Stimulated activated CD8-positive, alpha-beta memory T cell treated with anti-CD3 and anti-CD28 coated beads, Interleukin-12 subunit alpha, Interleukin-12 subunit beta, amount 100 ng/mL, for 4 hours (primary cell): Measurements from ENCODE around the gene PLK3.
"Not testable (repeated sequence)": the region's sequence is repeated elsewhere in the genome, so short reads cannot be mapped to it uniquely, and the experiment has no call there.

Experiments
- DNase-seq: peaks from one replicate; pipeline ENCODE4 v3.0.0-alpha.2; 2020; ENCODE audit warnings: low read depth

PLK3 gene

GRCh38 chr1:44808938-44809917 is 9.1 kb downstream of the PLK3 start:
- peak; percentile 73 for DNase-seq

GRCh38 chr1:44810101-44810761 is 10.1 kb downstream of the PLK3 start:
- DNase-seq, result no peak

GRCh38 chr1:44810762-44811105 is 10.6 kb downstream of the PLK3 start:
- DNase-seq, result not testable (repeated sequence)

GRCh38 chr1:44811234-44811633 is 11.1 kb downstream of the PLK3 start:
- no peak for DNase-seq

- DNase-seq, result no peak
Measured at GRCh38 chr1:44812822-44813543, 12.8 kb downstream of the PLK3 start.

GRCh38 chr1:44815926-44816325 is 15.7 kb downstream of the PLK3 start:
- not testable (repeated sequence) for DNase-seq

GRCh38 chr1:44817307-44817706 is 17.1 kb downstream of the PLK3 start:
- no peak for DNase-seq

GRCh38 chr1:44817771-44818495 is 17.8 kb downstream of the PLK3 start:
- DNase-seq, result no peak

GRCh38 chr1:44819196-44819607 is 19.0 kb downstream of the PLK3 start:
- no peak for DNase-seq

GRCh38 chr1:44819608-44820327 is 19.6 kb downstream of the PLK3 start:
- DNase-seq, result peak; percentile 63

GRCh38 chr1:44820328-44821239 is 20.4 kb downstream of the PLK3 start:
- no peak for DNase-seq

GRCh38 chr1:44821240-44821715 is 21.1 kb downstream of the PLK3 start:
- DNase-seq, result no peak

GRCh38 chr1:44822131-44822701 is 22.0 kb downstream of the PLK3 start:
- no peak for DNase-seq

GRCh38 chr1:44822981-44823451 is 22.8 kb downstream of the PLK3 start:
- no peak for DNase-seq

- DNase-seq, result not testable (repeated sequence)
Measured at GRCh38 chr1:44824392-44824791, 24.2 kb downstream of the PLK3 start.

- DNase-seq, result no peak
Measured at GRCh38 chr1:44826375-44827196, 26.4 kb downstream of the PLK3 start.

- DNase-seq, result no peak
Measured at GRCh38 chr1:44827197-44828002, 27.2 kb downstream of the PLK3 start.
